Lower leg skin (tissue), 4 donors: Measurements from ENCODE around the gene ZFYVE26. TPM values are rescaled to one million over a fixed set of nuclear protein-coding genes. Genes with fewer than 3 reads are reported as not detected.

ENCODE experiments used
- DNase-seq, 2 donors: peaks; one replicate each; pipeline ENCODE4 v3.0.0-alpha.2; 2019; ENCODE audit warnings: low spot score in 2 of 2
- H3K4me3 ChIP-seq: fragments of 200-600 bp; sonication (generic); 2 replicates; pipeline ENCODE4 v1.5.1; 2017; ENCODE audit warnings: mild to moderate bottlenecking, low read depth; ENCODE audit not compliant: poor library complexity, severe bottlenecking
- CTCF ChIP-seq, 3 donors: fragments of 450-650 bp; IDR thresholded peaks; one replicate each; pipeline ENCODE4 v1.5.1; 2016; ENCODE audit warnings: antibody characterized with exemption in 3 of 3, mild to moderate bottlenecking in 3 of 3, moderate library complexity in 2 of 3
- POLR2A ChIP-seq, 2 donors: fragments of 450-650 bp; IDR thresholded peaks; one replicate each; pipeline ENCODE4 v1.6.1; 2016 to 2017; ENCODE audit warnings: antibody characterized with exemption in 2 of 2, mild to moderate bottlenecking in 1 of 2, moderate library complexity in 1 of 2
- WGBS, 2 donors: methylation state at CpG; one replicate each; pipeline ENCODE4 v1.1.5; 2018; 5-methylcytosine and 5-hydroxymethylcytosine counted together
- intact Hi-C: fragments of 100-400 bp; cut with DNase I; formaldehyde crosslinking; loops from one replicate; pipeline ENCODE4 v1.15.0; 2023; ENCODE audit warnings: low total_unique reads
- total RNA-seq, 4 donors: library from RNA; depleted of rRNA; stranded (reverse); fragments of >200 nt; gene quantifications; one replicate each; pipeline ENCODE4 v1.1.0, GENCODE V29; 2016

The ZFYVE26 gene
- total RNA-seq, 4 donors from 2014 or later: 13.0 to 34.6 (median 21.8) TPM

- TF ChIP-seq CTCF (IDR thresholded peaks at IDR 0.05) (no peak), POLR2A (IDR thresholded peaks at IDR 0.05) (no peak)
- no peak overlapping the region for H3K4me3 ChIP-seq
- 31 to 96% methylated on average over 3 of the region's 3 CpGs for WGBS, 2 donors
- no peak for DNase-seq
- intact Hi-C loops: no loop called here
These were observed 34.3 kb downstream of the ZFYVE26 start for GRCh38 chr14:67782090-67782489.

- DNase-seq: no peak
- H3K4me3 ChIP-seq: no peak overlapping the region
- intact Hi-C loops: no loop called here
- 67 to 89% methylated on average over 1 of the region's 1 CpG for WGBS, 2 donors
- TF ChIP-seq POLR2A (IDR thresholded peaks at IDR 0.05): no peak
- no peak for TF ChIP-seq CTCF (IDR thresholded peaks at IDR 0.05)
These were observed 37.6 kb downstream of the ZFYVE26 start for GRCh38 chr14:67778792-67779191.

- H3K4me3 ChIP-seq: no peak overlapping the region
- intact Hi-C loops: no loop called here
- DNase-seq: no peak
- TF ChIP-seq POLR2A (IDR thresholded peaks at IDR 0.05): no peak
- no peak for TF ChIP-seq CTCF (IDR thresholded peaks at IDR 0.05)
- 47 to 65% methylated on average over 4 of the region's 4 CpGs for WGBS, 2 donors
These were observed 39.6 kb downstream of the ZFYVE26 start for GRCh38 chr14:67776653-67777322.

- TF ChIP-seq POLR2A (IDR thresholded peaks at IDR 0.05) (no peak), CTCF (IDR thresholded peaks at IDR 0.05) (no peak)
- intact Hi-C loops: no loop called here
- H3K4me3 ChIP-seq: no peak overlapping the region
- DNase-seq: no peak
- WGBS, 2 donors: 93 to 95% methylated on average over 5 of the region's 5 CpGs
These were observed 42.5 kb downstream of the ZFYVE26 start for GRCh38 chr14:67773844-67774377.

- WGBS, 2 donors: 89 to 94% methylated on average over 2 of the region's 2 CpGs
- TF ChIP-seq CTCF (IDR thresholded peaks at IDR 0.05) (no peak), POLR2A (IDR thresholded peaks at IDR 0.05) (no peak)
- DNase-seq: no peak
- no peak overlapping the region for H3K4me3 ChIP-seq
- intact Hi-C loops: no loop called here
These were observed 48.2 kb downstream of the ZFYVE26 start for GRCh38 chr14:67768219-67768618.
